Ascending aorta (tissue), 2 donors: ENCODE results near the gene RANBP10. TPM values are rescaled to one million over a fixed set of nuclear protein-coding genes. Genes with fewer than 3 reads are reported as not detected.
"Not testable (repeated sequence)": the region's sequence is repeated elsewhere in the genome, so short reads cannot be mapped to it uniquely, and the experiment has no call there.

Experiments used
- DNase-seq, 2 donors: peaks; one replicate each; pipeline ENCODE4 v3.0.0-alpha.2; 2019; ENCODE audit warnings: low spot score in 2 of 2
- H3K27ac ChIP-seq, 2 donors: fragments of 200-600 bp; sonication (generic); one replicate each; pipeline ENCODE4 v1.5.1; 2016 to 2017; ENCODE audit warnings: mild to moderate bottlenecking in 1 of 2
- H3K27me3 ChIP-seq: fragments of 200-600 bp; sonication (generic); one replicate; pipeline ENCODE4 v1.5.1; 2017
- H3K36me3 ChIP-seq, 2 donors: fragments of 200-600 bp; sonication (generic); one replicate each; pipeline ENCODE4 v1.5.1; 2016
- H3K4me1 ChIP-seq, 2 donors: fragments of 200-600 bp; sonication (generic); one replicate each; pipeline ENCODE4 v1.5.1; 2016 to 2017; ENCODE audit warnings: mild to moderate bottlenecking in 1 of 2
- H3K4me3 ChIP-seq, 2 donors: fragments of 200-600 bp; sonication (generic); one replicate each; pipeline ENCODE4 v1.5.1; 2016 to 2017; ENCODE audit warnings: mild to moderate bottlenecking in 1 of 2
- H3K9me3 ChIP-seq, 2 donors: fragments of 200-600 bp; sonication (generic); one replicate each; pipeline ENCODE4 v1.5.1; 2016
- CTCF ChIP-seq, 3 experiments: fragments of 200-600 bp in 2 of 3; fragments of 450-650 bp in 1 of 3; sonication (generic) in 2 of 3; IDR thresholded peaks; one replicate each; pipeline ENCODE4 v1.5.1; 2016 to 2019; ENCODE audit warnings: antibody characterized with exemption in 3 of 3, mild to moderate bottlenecking in 1 of 3, moderate library complexity in 1 of 3
- intact Hi-C: fragments of 100-400 bp; cut with DNase I; formaldehyde crosslinking; loops from one replicate; pipeline ENCODE4 v1.15.1; 2023
- total RNA-seq: library from RNA; depleted of rRNA; stranded (reverse); fragments of >200 nt; gene quantifications from one replicate; pipeline ENCODE4 v1.1.0, GENCODE V29; 2016

Gene RANBP10
- total RNA-seq, 1 donor from 2014 or later = 50.0 TPM

DNA sequence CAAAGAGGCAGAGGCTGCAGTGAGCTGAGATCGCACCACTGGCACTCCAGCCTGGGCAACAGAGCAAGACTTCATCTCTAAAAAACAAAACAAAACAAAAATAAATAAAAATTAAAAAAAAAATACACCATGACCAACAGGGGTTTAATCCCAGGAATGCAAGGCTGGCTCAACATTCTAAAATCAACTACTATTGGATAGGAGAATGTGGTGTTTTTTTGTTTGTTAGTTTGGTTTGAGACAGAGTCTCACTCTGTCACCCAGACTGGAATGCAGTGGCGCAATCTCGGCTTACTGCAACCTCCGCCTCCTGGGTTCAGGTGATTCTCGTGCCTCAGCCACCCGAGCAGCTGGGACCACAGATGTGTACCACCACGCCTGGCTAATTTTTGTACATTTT lies 107.1 kb downstream of the RANBP10 start:
- peaks cover 6 to 7% of the 10 kb centered on the region in 2 donors for H3K36me3 ChIP-seq
- H3K4me1 ChIP-seq = no peaks in the 10 kb centered on the region
- DNase-seq = no peak
- H3K27me3 ChIP-seq = no peaks in the 10 kb centered on the region
- intact Hi-C loops = no loop called here
- H3K4me3 ChIP-seq = no peak overlapping the region
- no peaks in the 10 kb centered on the region for H3K9me3 ChIP-seq
- no peak overlapping the region for H3K27ac ChIP-seq
- no peak for TF ChIP-seq CTCF (IDR thresholded peaks at IDR 0.05)

DNA sequence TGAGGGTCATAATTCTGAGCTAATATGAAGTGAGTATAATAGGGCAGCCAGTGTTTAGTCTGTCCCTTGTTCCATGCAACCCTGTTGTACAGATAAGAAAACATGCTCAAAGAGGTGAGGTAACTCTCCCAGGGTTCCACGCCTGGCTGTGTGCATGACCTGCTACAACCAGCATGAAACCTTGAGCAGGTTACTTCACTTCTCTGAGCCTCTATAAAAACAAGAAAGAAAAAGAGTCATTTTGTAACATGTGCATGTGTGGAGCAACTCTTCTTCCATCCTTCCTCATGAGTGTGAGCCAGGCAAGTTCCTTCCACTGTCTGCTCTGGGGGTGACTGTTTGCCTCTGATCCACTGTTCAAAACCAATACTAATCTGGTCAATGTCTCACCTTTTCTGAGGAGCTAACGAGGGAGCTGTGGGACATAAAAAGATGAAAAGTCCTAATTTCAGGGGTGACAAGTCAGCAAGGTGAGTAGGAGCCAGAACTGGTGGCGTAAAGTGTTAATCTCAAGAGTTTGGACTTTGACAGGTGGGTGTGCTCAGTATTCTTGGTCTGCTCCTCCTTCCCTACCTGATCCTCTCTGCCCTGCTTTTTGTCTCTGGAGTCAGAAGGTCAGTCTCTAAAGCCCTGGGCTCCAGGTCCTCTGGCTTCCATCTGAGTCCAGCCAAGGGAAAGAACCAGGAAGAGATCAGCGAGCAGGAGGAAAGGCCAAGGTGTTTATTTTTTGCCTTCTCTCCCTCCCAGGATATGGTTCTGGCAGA lies 108.8 kb downstream of the RANBP10 start:
- Histone ChIP-seq H3K36me3 (peaks cover 6 to 7% of the 10 kb centered on the region in 2 donors), H3K4me3 (no peak overlapping the region), H3K27me3 (no peaks in the 10 kb centered on the region), H3K4me1 (no peaks in the 10 kb centered on the region), H3K9me3 (no peaks in the 10 kb centered on the region), H3K27ac (no peak overlapping the region)
- no peak for TF ChIP-seq CTCF (IDR thresholded peaks at IDR 0.05)
- intact Hi-C loops = no loop called here
- no peak for DNase-seq

- Histone ChIP-seq H3K27ac (no peak overlapping the region), H3K4me3 (no peak overlapping the region), H3K9me3 (no peaks in the 10 kb centered on the region), H3K27me3 (no peaks in the 10 kb centered on the region), H3K4me1 (no peaks in the 10 kb centered on the region), H3K36me3 (peaks cover 6 to 7% of the 10 kb centered on the region in 2 donors)
- intact Hi-C loops = no loop called here
- no peak for DNase-seq
- TF ChIP-seq CTCF (IDR thresholded peaks at IDR 0.05) = no peak
Measured at GRCh38 chr16:67694611-67695010, 111.7 kb downstream of the RANBP10 start.

GRCh38 chr16:67693517-67694285 lies 112.7 kb downstream of the RANBP10 start:
- H3K27ac ChIP-seq, H3K9me3 ChIP-seq, H3K4me1 ChIP-seq, H3K4me3 ChIP-seq, DNase-seq, H3K36me3 ChIP-seq, intact Hi-C loops, H3K27me3 ChIP-seq: not testable (repeated sequence)

- intact Hi-C loops = no loop called here
- Histone ChIP-seq H3K4me3 (no peak overlapping the region), H3K4me1 (no peaks in the 10 kb centered on the region), H3K27ac (peak overlapping the region in 1 of 2 donors; percentile 46), H3K27me3 (no peaks in the 10 kb centered on the region), H3K36me3 (peaks cover 21 to 23% of the 10 kb centered on the region in 2 donors), H3K9me3 (no peaks in the 10 kb centered on the region)
- DNase-seq = no peak
- TF ChIP-seq CTCF (IDR thresholded peaks at IDR 0.05) = no peak
Measured at GRCh38 chr16:67685388-67686112, 120.8 kb downstream of the RANBP10 start.
